Measurements from ENCODE around the gene TCP10L. TPM values are rescaled to one million over a fixed set of nuclear protein-coding genes. Genes with fewer than 3 reads are reported as not detected.

TCP10L gene
- total and polyA plus RNA-seq, 2 of the 13 experiments (the other 11 are each of a cell fraction or from before 2014, with no cell fraction given), result 0.90 to 2.4 TPM

DNA sequence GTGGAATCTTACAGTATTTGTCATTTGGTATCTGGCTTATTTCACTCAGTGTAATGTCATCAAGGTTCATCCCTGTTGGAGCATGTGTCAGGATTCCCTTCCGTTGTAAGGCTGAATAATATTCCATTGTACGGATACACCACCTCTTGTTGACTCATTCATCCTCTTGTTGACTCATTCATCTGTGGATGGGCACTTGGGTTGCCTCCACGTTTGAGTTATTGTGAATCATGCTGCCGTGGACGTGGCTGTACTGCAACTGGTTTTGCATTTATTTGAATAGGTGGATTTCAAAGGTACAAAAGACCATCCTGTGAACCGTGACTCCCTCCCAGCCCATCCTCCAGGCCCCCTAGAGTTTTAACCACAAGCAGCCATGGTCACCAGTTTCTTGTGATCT lies 11.9 kb upstream of the TCP10L start (continued):
- TF ChIP-seq, protein P1, sequence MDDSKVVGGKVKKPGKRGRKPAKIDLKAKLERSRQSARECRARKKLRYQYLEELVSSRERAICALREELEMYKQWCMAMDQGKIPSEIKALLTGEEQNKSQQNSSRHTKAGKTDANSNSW (CRISPR knock-in tag; IDR thresholded peaks at IDR 0.05; ENCODE audit: borderline replicate concordance), result no peak
- no peak for TF ChIP-seq IKZF4 (CRISPR knock-in tag; IDR thresholded peaks at IDR 0.05; ENCODE audit: borderline replicate concordance, low read depth, not compliant biosample characterization)
- TF ChIP-seq CCAR2 (optimal IDR thresholded peaks at IDR 0.05; ENCODE audit: low read depth, low read length), result no peak
- TF ChIP-seq, protein P2, sequence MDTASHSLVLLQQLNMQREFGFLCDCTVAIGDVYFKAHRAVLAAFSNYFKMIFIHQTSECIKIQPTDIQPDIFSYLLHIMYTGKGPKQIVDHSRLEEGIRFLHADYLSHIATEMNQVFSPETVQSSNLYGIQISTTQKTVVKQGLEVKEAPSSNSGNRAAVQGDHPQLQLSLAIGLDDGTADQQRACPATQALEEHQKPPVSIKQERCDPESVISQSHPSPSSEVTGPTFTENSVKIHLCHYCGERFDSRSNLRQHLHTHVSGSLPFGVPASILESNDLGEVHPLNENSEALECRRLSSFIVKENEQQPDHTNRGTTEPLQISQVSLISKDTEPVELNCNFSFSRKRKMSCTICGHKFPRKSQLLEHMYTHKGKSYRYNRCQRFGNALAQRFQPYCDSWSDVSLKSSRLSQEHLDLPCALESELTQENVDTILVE (CRISPR knock-in tag; IDR thresholded peaks at IDR 0.05), result no peak
- TF ChIP-seq ZNF207 (IDR thresholded peaks at IDR 0.05; ENCODE audit: borderline replicate concordance), result no peak
- TF ChIP-seq, protein P3, sequence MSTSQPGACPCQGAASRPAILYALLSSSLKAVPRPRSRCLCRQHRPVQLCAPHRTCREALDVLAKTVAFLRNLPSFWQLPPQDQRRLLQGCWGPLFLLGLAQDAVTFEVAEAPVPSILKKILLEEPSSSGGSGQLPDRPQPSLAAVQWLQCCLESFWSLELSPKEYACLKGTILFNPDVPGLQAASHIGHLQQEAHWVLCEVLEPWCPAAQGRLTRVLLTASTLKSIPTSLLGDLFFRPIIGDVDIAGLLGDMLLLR (CRISPR knock-in tag; IDR thresholded peaks at IDR 0.05), result no peak
- TF ChIP-seq ZNF260 (CRISPR knock-in tag; IDR thresholded peaks at IDR 0.05; ENCODE audit: borderline replicate concordance, low read depth), result no peak
- TF ChIP-seq, protein P4, sequence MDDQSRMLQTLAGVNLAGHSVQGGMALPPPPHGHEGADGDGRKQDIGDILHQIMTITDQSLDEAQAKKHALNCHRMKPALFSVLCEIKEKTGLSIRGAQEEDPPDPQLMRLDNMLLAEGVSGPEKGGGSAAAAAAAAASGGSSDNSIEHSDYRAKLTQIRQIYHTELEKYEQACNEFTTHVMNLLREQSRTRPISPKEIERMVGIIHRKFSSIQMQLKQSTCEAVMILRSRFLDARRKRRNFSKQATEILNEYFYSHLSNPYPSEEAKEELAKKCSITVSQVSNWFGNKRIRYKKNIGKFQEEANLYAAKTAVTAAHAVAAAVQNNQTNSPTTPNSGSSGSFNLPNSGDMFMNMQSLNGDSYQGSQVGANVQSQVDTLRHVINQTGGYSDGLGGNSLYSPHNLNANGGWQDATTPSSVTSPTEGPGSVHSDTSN (CRISPR knock-in tag; IDR thresholded peaks at IDR 0.05; ENCODE audit: borderline replicate concordance), result no peak
- TF ChIP-seq SALL2 (CRISPR knock-in tag; IDR thresholded peaks at IDR 0.05), result no peak; the same call in 1 of the 2 replicates
- no peak for TF ChIP-seq ZSCAN20 (CRISPR knock-in tag; IDR thresholded peaks at IDR 0.05; ENCODE audit: borderline replicate concordance)
- no peak for TF ChIP-seq THAP11 (CRISPR knock-in tag; IDR thresholded peaks at IDR 0.05)
- TF ChIP-seq, protein P5, sequence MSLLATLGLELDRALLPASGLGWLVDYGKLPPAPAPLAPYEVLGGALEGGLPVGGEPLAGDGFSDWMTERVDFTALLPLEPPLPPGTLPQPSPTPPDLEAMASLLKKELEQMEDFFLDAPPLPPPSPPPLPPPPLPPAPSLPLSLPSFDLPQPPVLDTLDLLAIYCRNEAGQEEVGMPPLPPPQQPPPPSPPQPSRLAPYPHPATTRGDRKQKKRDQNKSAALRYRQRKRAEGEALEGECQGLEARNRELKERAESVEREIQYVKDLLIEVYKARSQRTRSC (CRISPR knock-in tag; IDR thresholded peaks at IDR 0.05; ENCODE audit: low read depth), result no peak
- TF ChIP-seq GLI4 (CRISPR knock-in tag; IDR thresholded peaks at IDR 0.05; ENCODE audit: borderline replicate concordance), result no peak
- peak; percentile 21; the same call in 1 of the 2 replicates for TF ChIP-seq GATAD1 (CRISPR knock-in tag; IDR thresholded peaks at IDR 0.05)
- TF ChIP-seq, protein P6, sequence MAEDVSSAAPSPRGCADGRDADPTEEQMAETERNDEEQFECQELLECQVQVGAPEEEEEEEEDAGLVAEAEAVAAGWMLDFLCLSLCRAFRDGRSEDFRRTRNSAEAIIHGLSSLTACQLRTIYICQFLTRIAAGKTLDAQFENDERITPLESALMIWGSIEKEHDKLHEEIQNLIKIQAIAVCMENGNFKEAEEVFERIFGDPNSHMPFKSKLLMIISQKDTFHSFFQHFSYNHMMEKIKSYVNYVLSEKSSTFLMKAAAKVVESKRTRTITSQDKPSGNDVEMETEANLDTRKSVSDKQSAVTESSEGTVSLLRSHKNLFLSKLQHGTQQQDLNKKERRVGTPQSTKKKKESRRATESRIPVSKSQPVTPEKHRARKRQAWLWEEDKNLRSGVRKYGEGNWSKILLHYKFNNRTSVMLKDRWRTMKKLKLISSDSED (CRISPR knock-in tag; IDR thresholded peaks at IDR 0.05), result no peak
- TF ChIP-seq ATF7-NPFF (CRISPR knock-in tag; IDR thresholded peaks at IDR 0.05; ENCODE audit: low read depth), result no peak
- TF ChIP-seq ZKSCAN8 (CRISPR knock-in tag; IDR thresholded peaks at IDR 0.05; ENCODE audit: borderline replicate concordance), result no peak
- no peak for TF ChIP-seq SRY (CRISPR knock-in tag; IDR thresholded peaks at IDR 0.05)
- TF ChIP-seq KLF16 (CRISPR knock-in tag; IDR thresholded peaks at IDR 0.05), result no peak
- TF ChIP-seq ZNF652 (CRISPR knock-in tag; IDR thresholded peaks at IDR 0.05; ENCODE audit: borderline replicate concordance, low read depth), result 0 out of 2 replicates have a peak, but pooled peaks have one; percentile 48
- no peak for TF ChIP-seq ZNF205 (CRISPR knock-in tag; IDR thresholded peaks at IDR 0.05)
- no peak for TF ChIP-seq ZNF496 (CRISPR knock-in tag; IDR thresholded peaks at IDR 0.05; ENCODE audit: insufficient replicate concordance)
- no peak for TF ChIP-seq ZNF20 (CRISPR knock-in tag; IDR thresholded peaks at IDR 0.05)
- TF ChIP-seq RNF2 (conservative IDR thresholded peaks at IDR 0.05; ENCODE audit: low read depth), result 0 out of 2 replicates have a peak, but pooled peaks have one; percentile 36

All from HepG2 (cell line).